Lower lobe of right lung (tissue), 2 donors: ENCODE results near the gene ZNF778. TPM values are rescaled to one million over a fixed set of nuclear protein-coding genes. Genes with fewer than 3 reads are reported as not detected.

Source experiments
- ATAC-seq, 2 donors: fragments of 200-7000 bp; cut with Tn5 transposase; one replicate each; pipeline ENCODE4 v1.9.1; 2020 to 2022; ENCODE audit warnings: mild to moderate bottlenecking in 2 of 2, moderate library complexity in 2 of 2
- DNase-seq: peaks from one replicate; pipeline ENCODE4 v3.0.0-alpha.2; 2020
- H3K27ac ChIP-seq: fragments of 200-600 bp; one replicate; pipeline ENCODE4 v1.8.0; 2022
- H3K27me3 ChIP-seq: fragments of 200-600 bp; one replicate; pipeline ENCODE4 v1.8.0; 2022; ENCODE audit warnings: low read depth
- H3K36me3 ChIP-seq: fragments of 200-600 bp; one replicate; pipeline ENCODE4 v1.8.0; 2022; ENCODE audit warnings: mild to moderate bottlenecking
- H3K4me1 ChIP-seq: fragments of 200-600 bp; one replicate; pipeline ENCODE4 v1.8.0; 2022
- H3K4me3 ChIP-seq: fragments of 200-600 bp; one replicate; pipeline ENCODE4 v1.8.0; 2022; ENCODE audit warnings: mild to moderate bottlenecking
- H3K9me3 ChIP-seq: fragments of 200-600 bp; one replicate; pipeline ENCODE4 v1.8.0; 2022
- intact Hi-C: fragments of 100-400 bp; cut with DNase I; formaldehyde crosslinking; loops from one replicate; pipeline ENCODE4 v1.11.0; 2022
- total RNA-seq: library from RNA; stranded (reverse); fragmentation: NEBNext Ultra II Directional; extraction: Animal tissue kit (Norgen Biotek cat#: 25700); gene quantifications from one replicate; pipeline ENCODE4 v1.2.1, GENCODE V29; 2021
- TF ChIP-seq, protein P1 (sequence below): fragments of 200-600 bp; IDR thresholded peaks from one replicate; pipeline ENCODE4 v1.8.0; 2022; ENCODE audit warnings: antibody characterized with exemption, mild to moderate bottlenecking
- donor health status: DM: no; HTN: yes; CAD: no; lungs with severe emphysema.

ZNF778 gene
- total RNA-seq, 1 donor from 2014 or later, result 9.7 TPM

- DNase-seq (no peak), ATAC-seq (no peak)
- Histone ChIP-seq H3K4me1 (peaks cover 21% of the 10 kb centered on the region), H3K36me3 (peaks cover 57% of the 10 kb centered on the region), H3K27ac (no peak overlapping the region), H3K4me3 (no peak overlapping the region), H3K9me3 (no peaks in the 10 kb centered on the region), H3K27me3 (no peaks in the 10 kb centered on the region)
- TF ChIP-seq, protein P1, sequence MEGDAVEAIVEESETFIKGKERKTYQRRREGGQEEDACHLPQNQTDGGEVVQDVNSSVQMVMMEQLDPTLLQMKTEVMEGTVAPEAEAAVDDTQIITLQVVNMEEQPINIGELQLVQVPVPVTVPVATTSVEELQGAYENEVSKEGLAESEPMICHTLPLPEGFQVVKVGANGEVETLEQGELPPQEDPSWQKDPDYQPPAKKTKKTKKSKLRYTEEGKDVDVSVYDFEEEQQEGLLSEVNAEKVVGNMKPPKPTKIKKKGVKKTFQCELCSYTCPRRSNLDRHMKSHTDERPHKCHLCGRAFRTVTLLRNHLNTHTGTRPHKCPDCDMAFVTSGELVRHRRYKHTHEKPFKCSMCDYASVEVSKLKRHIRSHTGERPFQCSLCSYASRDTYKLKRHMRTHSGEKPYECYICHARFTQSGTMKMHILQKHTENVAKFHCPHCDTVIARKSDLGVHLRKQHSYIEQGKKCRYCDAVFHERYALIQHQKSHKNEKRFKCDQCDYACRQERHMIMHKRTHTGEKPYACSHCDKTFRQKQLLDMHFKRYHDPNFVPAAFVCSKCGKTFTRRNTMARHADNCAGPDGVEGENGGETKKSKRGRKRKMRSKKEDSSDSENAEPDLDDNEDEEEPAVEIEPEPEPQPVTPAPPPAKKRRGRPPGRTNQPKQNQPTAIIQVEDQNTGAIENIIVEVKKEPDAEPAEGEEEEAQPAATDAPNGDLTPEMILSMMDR, result no peak
- intact Hi-C loops, result no loop called here
These were observed 4.1 kb downstream of the ZNF778 start for GRCh38 chr16:89221604-89222003.

DNA sequence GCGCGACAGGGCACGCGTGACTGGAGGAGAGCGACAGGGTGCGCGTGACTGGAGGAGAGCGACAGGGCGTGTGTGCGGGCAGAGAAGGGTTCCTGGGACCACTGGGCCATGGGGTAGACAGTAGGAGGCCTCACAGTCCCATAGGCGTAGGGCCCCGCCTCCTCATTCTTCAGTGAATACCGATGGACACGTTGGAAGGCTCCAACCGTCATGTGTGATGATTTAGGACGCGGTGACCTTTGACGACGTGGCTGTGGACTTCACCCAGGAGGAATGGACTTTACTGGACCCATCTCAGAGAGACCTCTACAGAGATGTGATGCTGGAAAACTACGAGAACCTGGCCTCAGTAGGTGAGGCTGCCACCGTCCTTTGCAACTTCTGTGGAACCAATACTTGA lies 5.4 kb downstream of the ZNF778 start:
- Histone ChIP-seq H3K4me3 (no peak overlapping the region), H3K27me3 (no peaks in the 10 kb centered on the region), H3K27ac (no peak overlapping the region), H3K9me3 (no peaks in the 10 kb centered on the region), H3K4me1 (peaks cover 15% of the 10 kb centered on the region), H3K36me3 (peaks cover 70% of the 10 kb centered on the region)
- intact Hi-C loops, result no loop called here
- TF ChIP-seq, protein P1, result no peak
- no peak for ATAC-seq
- DNase-seq, result no peak

- no peak overlapping the region for H3K27ac ChIP-seq
- no peak for DNase-seq
- TF ChIP-seq, protein P1, result no peak
- no peaks in the 10 kb centered on the region for H3K9me3 ChIP-seq
- no peak overlapping the region for H3K4me3 ChIP-seq
- intact Hi-C loops, result no loop called here
- no peaks in the 10 kb centered on the region for H3K4me1 ChIP-seq
- H3K27me3 ChIP-seq, result no peaks in the 10 kb centered on the region
- no peak for ATAC-seq
- H3K36me3 ChIP-seq, result peaks cover 81% of the 10 kb centered on the region
These were observed 7.2 kb downstream of the ZNF778 start for GRCh38 chr16:89224665-89225064.

DNA sequence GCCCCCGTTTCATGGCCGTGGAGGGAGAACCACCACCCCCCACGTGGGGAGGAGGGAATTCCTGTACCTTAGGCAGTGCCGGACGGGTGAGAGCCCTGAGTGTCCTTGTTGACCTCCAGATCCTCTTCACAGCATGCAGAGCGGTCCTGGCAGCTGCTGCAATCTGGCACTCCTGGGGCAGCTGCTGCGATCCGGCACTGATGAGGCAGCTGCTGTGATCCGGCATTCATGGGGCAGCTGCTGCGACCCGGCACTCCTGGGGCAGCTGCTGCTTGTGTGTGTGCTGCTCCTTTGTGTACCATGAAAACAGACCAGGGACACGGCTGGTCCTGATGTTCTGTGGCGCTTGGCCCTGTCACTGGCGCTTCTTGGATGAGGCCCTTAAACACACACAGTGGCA lies 12.8 kb downstream of the ZNF778 start:
- no peak for ATAC-seq
- no peaks in the 10 kb centered on the region for H3K4me1 ChIP-seq
- no peaks in the 10 kb centered on the region for H3K9me3 ChIP-seq
- H3K27me3 ChIP-seq, result no peaks in the 10 kb centered on the region
- DNase-seq, result no peak
- peaks cover 76% of the 10 kb centered on the region for H3K36me3 ChIP-seq
- H3K4me3 ChIP-seq, result no peak overlapping the region
- TF ChIP-seq, protein P1, result no peak
- no peak overlapping the region for H3K27ac ChIP-seq
- intact Hi-C loops, result no loop called here

GRCh38 chr16:89232107-89232506 lies 14.6 kb downstream of the ZNF778 start:
- no peaks in the 10 kb centered on the region for H3K27me3 ChIP-seq
- no peaks in the 10 kb centered on the region for H3K4me1 ChIP-seq
- TF ChIP-seq, protein P1, result no peak
- no peak overlapping the region for H3K27ac ChIP-seq
- ATAC-seq (no peak), DNase-seq (no peak)
- intact Hi-C loops, result no loop called here
- H3K9me3 ChIP-seq, result no peaks in the 10 kb centered on the region
- peaks cover 58% of the 10 kb centered on the region for H3K36me3 ChIP-seq
- no peak overlapping the region for H3K4me3 ChIP-seq
